H9 (cell line): Measurements from ENCODE around the gene ADIRF. TPM values are rescaled to one million over a fixed set of nuclear protein-coding genes. Genes with fewer than 3 reads are reported as not detected.

Source experiments
- DNase-seq: peaks from one replicate; pipeline ENCODE4 v3.0.0-alpha.2; 2017
- H2AFZ ChIP-seq: one replicate; pipeline ENCODE4 v1.6.1; 2013; ENCODE audit warnings: mild to moderate bottlenecking, low read length, control low read depth, moderate library complexity
- H2AK5ac ChIP-seq: 2 replicates; pipeline ENCODE4 v1.6.1; 2013; ENCODE audit warnings: low read length, control low read depth, mixed read lengths; ENCODE audit not compliant: insufficient read length
- H2BK120ac ChIP-seq: one replicate; pipeline ENCODE4 v1.6.1; 2013; ENCODE audit warnings: low read depth, mild to moderate bottlenecking, low read length, control low read depth, inconsistent platforms; ENCODE audit not compliant: poor library complexity, severe bottlenecking
- H2BK12ac ChIP-seq: 2 replicates; pipeline ENCODE4 v1.6.1; 2013; ENCODE audit warnings: low read length, control low read depth, mixed read lengths, low read depth; ENCODE audit not compliant: insufficient read length
- H2BK15ac ChIP-seq: 2 replicates; pipeline ENCODE4 v1.6.1; 2013; ENCODE audit warnings: low read depth, low read length, control low read depth
- H2BK20ac ChIP-seq: one replicate; pipeline ENCODE4 v1.6.1; 2013; ENCODE audit warnings: low read depth, mild to moderate bottlenecking, low read length, control low read depth, inconsistent platforms; ENCODE audit not compliant: poor library complexity, severe bottlenecking
- H2BK5ac ChIP-seq: 2 replicates; pipeline ENCODE4 v1.6.1; 2013; ENCODE audit warnings: low read length, control low read depth, mixed read lengths; ENCODE audit not compliant: insufficient read length
- H3K14ac ChIP-seq: 2 replicates; pipeline ENCODE4 v1.6.1; 2013; ENCODE audit warnings: low read length, control low read depth; ENCODE audit not compliant: insufficient read depth
- H3K18ac ChIP-seq: 2 replicates; pipeline ENCODE4 v1.6.1; 2013; ENCODE audit warnings: low read depth, mild to moderate bottlenecking, mixed read lengths, low read length, control low read depth; ENCODE audit not compliant: insufficient read length
- H3K23ac ChIP-seq: 2 replicates; pipeline ENCODE4 v1.6.1; 2013; ENCODE audit warnings: low read length, control low read depth, mixed read lengths, low read depth; ENCODE audit not compliant: insufficient read length
- H3K23me2 ChIP-seq: 2 replicates; pipeline ENCODE4 v1.6.1; 2013; ENCODE audit warnings: low read depth, mild to moderate bottlenecking, mixed read lengths, low read length, control low read depth; ENCODE audit not compliant: insufficient read length, poor library complexity, severe bottlenecking
- H3K27ac ChIP-seq: 2 replicates; pipeline ENCODE4 v1.5.1; 2013; ENCODE audit warnings: low read length, control low read depth, mixed read lengths, low read depth; ENCODE audit not compliant: insufficient read length
- H3K27me3 ChIP-seq: 2 replicates; pipeline ENCODE4 v1.6.1; 2013; ENCODE audit warnings: low read length, control low read depth, inconsistent platforms; ENCODE audit not compliant: insufficient read depth
- H3K4ac ChIP-seq: 2 replicates; pipeline ENCODE4 v1.6.1; 2013; ENCODE audit warnings: low read depth, mild to moderate bottlenecking, control low read depth, inconsistent platforms, low read length, moderate library complexity
- H3K4me1 ChIP-seq: 2 replicates; pipeline ENCODE4 v1.6.1; 2013; ENCODE audit warnings: low read length, control low read depth, inconsistent platforms; ENCODE audit not compliant: insufficient read depth
- H3K4me2 ChIP-seq: 2 replicates; pipeline ENCODE4 v1.6.1; 2013; ENCODE audit warnings: low read length, control low read depth, mixed read lengths; ENCODE audit not compliant: insufficient read length, insufficient read depth
- H3K56ac ChIP-seq: 2 replicates; pipeline ENCODE4 v1.6.1; 2013; ENCODE audit warnings: low read depth, mild to moderate bottlenecking, mixed read lengths, low read length, control low read depth; ENCODE audit not compliant: insufficient read length
- H3K79me1 ChIP-seq: 2 replicates; pipeline ENCODE4 v1.6.1; 2013; ENCODE audit warnings: low read depth, mild to moderate bottlenecking, moderate library complexity, low read length, control low read depth, inconsistent platforms; ENCODE audit not compliant: insufficient read depth, poor library complexity, severe bottlenecking
- H3K79me2 ChIP-seq: 2 replicates; pipeline ENCODE4 v1.6.1; 2013; ENCODE audit warnings: low read length, control low read depth, inconsistent platforms; ENCODE audit not compliant: insufficient read depth
- H3K9ac ChIP-seq: 2 replicates; pipeline ENCODE4 v1.6.1; 2013; ENCODE audit warnings: low read length, control low read depth, mixed read lengths; ENCODE audit not compliant: insufficient read length; ENCODE audit errors: extremely low read depth
- H3K9me3 ChIP-seq: one replicate; pipeline ENCODE4 v1.6.1; 2013; ENCODE audit warnings: low read depth, low read length, inconsistent platforms; ENCODE audit not compliant: control insufficient read depth
- H3T11ph ChIP-seq: one replicate; pipeline ENCODE4 v1.6.1; 2013; ENCODE audit warnings: mild to moderate bottlenecking, low read length, control low read depth, inconsistent platforms
- H4K20me1 ChIP-seq: one replicate; pipeline ENCODE4 v1.6.1; 2013; ENCODE audit not compliant: control insufficient read depth, insufficient read length, insufficient read depth
- H4K5ac ChIP-seq: 2 replicates; pipeline ENCODE4 v1.6.1; 2013; ENCODE audit warnings: low read depth, mild to moderate bottlenecking, mixed read lengths, low read length, control low read depth; ENCODE audit not compliant: insufficient read length
- H4K8ac ChIP-seq: replicated peaks from 2 replicates; pipeline ENCODE4 v1.6.1; 2013; ENCODE audit warnings: low read length, control low read depth, mixed read lengths, low read depth; ENCODE audit not compliant: insufficient read length
- H4K91ac ChIP-seq: 2 replicates; pipeline ENCODE4 v1.6.1; 2013; ENCODE audit warnings: low read depth, mild to moderate bottlenecking, moderate library complexity, mixed read lengths, low read length, control low read depth; ENCODE audit not compliant: insufficient read length
- H3K27ac Mint-ChIP-seq, 3 experiments: 2 replicates in 2 of 3; 3 replicates in 1 of 3; pipeline ENCODE4 v1.8.0; 2020 to 2021; ENCODE audit warnings: mixed read lengths in 3 of 3, mild to moderate bottlenecking in 1 of 3, moderate library complexity in 1 of 3
- H3K27me3 Mint-ChIP-seq: 2 replicates; pipeline ENCODE4 v1.8.0; 2021; ENCODE audit warnings: low read depth, mild to moderate bottlenecking, moderate library complexity, mixed read lengths
- H3K36me3 Mint-ChIP-seq, 3 experiments: 2 replicates in 2 of 3; 3 replicates in 1 of 3; pipeline ENCODE4 v1.8.0; 2020 to 2021; ENCODE audit warnings: low read depth in 3 of 3, mixed read lengths in 3 of 3; ENCODE audit not compliant: insufficient read depth in 1 of 3
- H3K4me1 Mint-ChIP-seq, 2 experiments: 2 replicates each; pipeline ENCODE4 v1.8.0; 2020; ENCODE audit warnings: mixed read lengths in 2 of 2
- H3K4me3 Mint-ChIP-seq, 2 experiments: 2 replicates in 1 of 2; 3 replicates in 1 of 2; pipeline ENCODE4 v1.8.0; 2020 to 2021; ENCODE audit warnings: mild to moderate bottlenecking in 2 of 2, mixed read lengths in 2 of 2, moderate library complexity in 1 of 2
- H3K9me3 Mint-ChIP-seq, 2 experiments: 2 replicates in 1 of 2; 3 replicates in 1 of 2; pipeline ENCODE4 v1.8.0; 2020; ENCODE audit warnings: mild to moderate bottlenecking in 2 of 2, mixed read lengths in 2 of 2, moderate library complexity in 1 of 2
- total RNA-seq: library from RNA; stranded (reverse); gene quantifications from 2 replicates; pipeline ENCODE4 v1.2.1, GENCODE V29; 2021
- TF ChIP-seq, protein P1 (sequence below): fragments of 200-600 bp; sonication (generic); conservative IDR thresholded peaks from 3 replicates; pipeline ENCODE4 v1.8.0; 2021; ENCODE audit warnings: antibody characterized with exemption, mild to moderate bottlenecking

ADIRF gene
- total RNA-seq, 1 experiment from 2014 or later, result not detected

DNA sequence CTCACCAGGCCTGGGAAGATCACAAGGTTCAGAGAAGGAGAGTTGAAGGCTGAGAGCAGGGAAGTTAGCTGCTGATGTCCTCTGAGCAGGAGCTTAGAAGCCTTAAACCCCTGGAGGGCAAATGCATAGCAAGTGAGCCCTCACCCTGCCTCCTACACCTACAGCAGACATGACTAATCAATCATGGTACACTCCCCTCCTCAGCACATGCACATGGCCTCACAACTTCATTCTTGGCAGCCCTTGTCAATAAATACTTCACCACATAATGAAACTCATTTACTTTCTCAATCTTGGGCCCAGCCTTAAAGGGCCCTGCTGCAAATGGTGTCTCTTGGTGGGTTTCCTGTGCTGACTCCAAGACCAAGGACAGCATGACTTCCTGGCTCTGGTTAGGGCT is 23.8 kb upstream of the ADIRF start:
- TF ChIP-seq, protein P1, sequence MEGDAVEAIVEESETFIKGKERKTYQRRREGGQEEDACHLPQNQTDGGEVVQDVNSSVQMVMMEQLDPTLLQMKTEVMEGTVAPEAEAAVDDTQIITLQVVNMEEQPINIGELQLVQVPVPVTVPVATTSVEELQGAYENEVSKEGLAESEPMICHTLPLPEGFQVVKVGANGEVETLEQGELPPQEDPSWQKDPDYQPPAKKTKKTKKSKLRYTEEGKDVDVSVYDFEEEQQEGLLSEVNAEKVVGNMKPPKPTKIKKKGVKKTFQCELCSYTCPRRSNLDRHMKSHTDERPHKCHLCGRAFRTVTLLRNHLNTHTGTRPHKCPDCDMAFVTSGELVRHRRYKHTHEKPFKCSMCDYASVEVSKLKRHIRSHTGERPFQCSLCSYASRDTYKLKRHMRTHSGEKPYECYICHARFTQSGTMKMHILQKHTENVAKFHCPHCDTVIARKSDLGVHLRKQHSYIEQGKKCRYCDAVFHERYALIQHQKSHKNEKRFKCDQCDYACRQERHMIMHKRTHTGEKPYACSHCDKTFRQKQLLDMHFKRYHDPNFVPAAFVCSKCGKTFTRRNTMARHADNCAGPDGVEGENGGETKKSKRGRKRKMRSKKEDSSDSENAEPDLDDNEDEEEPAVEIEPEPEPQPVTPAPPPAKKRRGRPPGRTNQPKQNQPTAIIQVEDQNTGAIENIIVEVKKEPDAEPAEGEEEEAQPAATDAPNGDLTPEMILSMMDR, result no peak
- no peaks in the 10 kb centered on the region for H3K4me1 ChIP-seq
- H2AFZ ChIP-seq, result no peak overlapping the region
- H3K4ac ChIP-seq, result no peak overlapping the region
- no peak overlapping the region for H2BK12ac ChIP-seq
- Mint-ChIP-seq H3K36me3 (no peaks in the 10 kb centered on the region; a peak in 1 of 7 replicates), H3K27ac (peak overlapping the region; percentile 62 to 71 (median 64); a peak in 2 of 7 replicates), H3K9me3 (no peaks in the 10 kb centered on the region; a peak in 2 of 5 replicates), H3K27me3 (peaks cover 5% of the 10 kb centered on the region), H3K4me3 (no peak overlapping the region), H3K4me1 (peaks cover 16 to 19% of the 10 kb centered on the region in 2 experiments)
- H3K4me2 ChIP-seq, result no peak overlapping the region
- no peak overlapping the region for H3K14ac ChIP-seq
- no peak overlapping the region for H3K9ac ChIP-seq
- no peak overlapping the region for H3K18ac ChIP-seq
- H3K56ac ChIP-seq, result no peak overlapping the region
- no peak overlapping the region for H2BK5ac ChIP-seq
- H4K5ac ChIP-seq, result no peak overlapping the region
- H2BK15ac ChIP-seq, result no peak overlapping the region
- H3K27ac ChIP-seq, result no peak overlapping the region
- H3K27me3 ChIP-seq, result no peaks in the 10 kb centered on the region
- no peaks in the 10 kb centered on the region for H4K20me1 ChIP-seq
- H2AK5ac ChIP-seq, result no peak overlapping the region
- H3K79me2 ChIP-seq, result no peaks in the 10 kb centered on the region
- H3T11ph ChIP-seq, result no peak overlapping the region
- no peak overlapping the region for H4K91ac ChIP-seq
- H3K23ac ChIP-seq, result no peak overlapping the region
- peak; percentile 21 for DNase-seq
- no peaks in the 10 kb centered on the region for H3K9me3 ChIP-seq
- no peak overlapping the region for H4K8ac ChIP-seq
- H3K79me1 ChIP-seq, result no peaks in the 10 kb centered on the region
- no peak overlapping the region for H2BK20ac ChIP-seq
- H3K23me2 ChIP-seq, result no peaks in the 10 kb centered on the region
- H2BK120ac ChIP-seq, result no peak overlapping the region
